Subcutaneous adipose tissue (tissue), 4 donors: ENCODE data around the gene GLIS1. TPM values are rescaled to one million over a fixed set of nuclear protein-coding genes. Genes with fewer than 3 reads are reported as not detected.

ENCODE experiments used
- total RNA-seq, 4 donors: library from RNA; depleted of rRNA; stranded (reverse); fragments of >200 nt; gene quantifications; one replicate each; pipeline ENCODE4 v1.1.0, GENCODE V29; 2016
- TF ChIP-seq, protein P1 (sequence below): fragments of 450-650 bp; IDR thresholded peaks from one replicate; pipeline ENCODE4 v1.5.1; 2016; ENCODE audit warnings: low read depth, mild to moderate bottlenecking, control low read depth, antibody characterized with exemption, moderate library complexity

The GLIS1 gene
- total RNA-seq, 4 donors from 2014 or later: 0.17 to 3.6 TPM; not detected in 2

DNA sequence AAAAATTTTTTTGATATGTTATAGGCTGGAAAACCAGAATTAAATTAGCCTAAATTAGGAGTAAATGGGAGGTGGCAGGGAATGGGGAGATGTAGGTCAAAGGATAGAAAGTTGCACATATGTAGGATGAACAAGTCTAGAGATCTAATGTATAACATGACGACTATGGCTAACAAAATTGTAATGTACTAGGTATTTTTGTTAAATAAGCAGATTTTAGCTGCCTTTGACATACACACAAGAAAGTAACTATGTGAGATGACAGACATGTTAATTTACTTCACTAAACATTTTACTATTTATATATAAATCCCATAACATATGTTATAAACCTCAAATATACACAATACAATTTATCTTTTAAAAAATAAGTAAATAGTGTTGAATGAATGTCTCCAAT, 30.2 kb upstream of the GLIS1 start:
- TF ChIP-seq, protein P1, sequence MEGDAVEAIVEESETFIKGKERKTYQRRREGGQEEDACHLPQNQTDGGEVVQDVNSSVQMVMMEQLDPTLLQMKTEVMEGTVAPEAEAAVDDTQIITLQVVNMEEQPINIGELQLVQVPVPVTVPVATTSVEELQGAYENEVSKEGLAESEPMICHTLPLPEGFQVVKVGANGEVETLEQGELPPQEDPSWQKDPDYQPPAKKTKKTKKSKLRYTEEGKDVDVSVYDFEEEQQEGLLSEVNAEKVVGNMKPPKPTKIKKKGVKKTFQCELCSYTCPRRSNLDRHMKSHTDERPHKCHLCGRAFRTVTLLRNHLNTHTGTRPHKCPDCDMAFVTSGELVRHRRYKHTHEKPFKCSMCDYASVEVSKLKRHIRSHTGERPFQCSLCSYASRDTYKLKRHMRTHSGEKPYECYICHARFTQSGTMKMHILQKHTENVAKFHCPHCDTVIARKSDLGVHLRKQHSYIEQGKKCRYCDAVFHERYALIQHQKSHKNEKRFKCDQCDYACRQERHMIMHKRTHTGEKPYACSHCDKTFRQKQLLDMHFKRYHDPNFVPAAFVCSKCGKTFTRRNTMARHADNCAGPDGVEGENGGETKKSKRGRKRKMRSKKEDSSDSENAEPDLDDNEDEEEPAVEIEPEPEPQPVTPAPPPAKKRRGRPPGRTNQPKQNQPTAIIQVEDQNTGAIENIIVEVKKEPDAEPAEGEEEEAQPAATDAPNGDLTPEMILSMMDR: no peak

DNA sequence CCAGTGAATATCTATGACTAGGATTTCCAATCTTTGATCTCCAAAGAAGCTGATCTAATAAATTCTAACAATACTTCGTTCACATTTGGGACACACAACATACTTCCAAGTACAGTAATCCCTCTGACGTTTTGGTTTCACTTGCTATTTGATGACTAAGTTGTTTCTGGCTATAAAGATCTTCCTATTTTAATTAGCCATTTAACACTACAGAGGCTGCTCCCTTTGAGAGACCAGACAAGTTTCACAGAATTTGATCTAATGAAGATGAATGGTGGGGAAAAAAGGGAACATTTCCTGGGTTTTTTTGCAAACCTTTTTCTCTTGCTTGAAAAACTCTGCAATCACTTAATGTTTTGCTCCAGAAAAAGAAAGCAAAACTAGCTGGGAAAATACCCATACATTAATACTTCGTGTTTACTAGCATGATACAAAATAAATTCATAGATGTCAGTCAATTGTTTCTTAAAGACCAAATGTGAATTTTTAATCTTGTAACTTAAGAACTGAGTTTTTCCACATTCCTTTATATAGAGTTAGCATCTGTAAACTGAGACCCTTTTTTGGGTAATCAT, 28.0 kb upstream of the GLIS1 start:
- TF ChIP-seq, protein P1: no peak

DNA sequence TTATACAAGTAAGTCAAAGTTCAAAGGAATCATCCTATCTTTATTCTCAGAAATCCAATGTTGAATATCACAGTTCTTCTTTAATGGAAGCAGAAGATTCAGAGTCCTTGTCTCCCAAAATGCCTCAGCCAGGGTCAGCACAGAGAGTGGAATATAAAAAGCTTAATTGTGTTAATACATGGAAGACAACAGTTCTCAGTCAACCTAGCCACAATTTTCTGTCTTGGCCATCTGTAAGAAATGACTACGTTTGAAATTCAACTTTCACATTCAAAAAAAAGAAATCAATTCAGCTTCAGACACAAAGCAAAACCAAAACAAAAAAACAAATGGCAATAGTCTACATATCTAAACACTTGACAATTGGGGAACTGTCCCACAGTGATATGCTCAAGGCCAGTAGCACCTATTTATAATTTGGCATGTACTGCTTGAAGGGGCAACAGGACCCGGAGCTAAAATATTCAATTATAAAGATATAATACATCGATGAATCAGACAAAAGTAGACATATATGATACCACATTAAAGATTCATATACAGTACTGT, 27.3 kb upstream of the GLIS1 start:
- TF ChIP-seq, protein P1: no peak

DNA sequence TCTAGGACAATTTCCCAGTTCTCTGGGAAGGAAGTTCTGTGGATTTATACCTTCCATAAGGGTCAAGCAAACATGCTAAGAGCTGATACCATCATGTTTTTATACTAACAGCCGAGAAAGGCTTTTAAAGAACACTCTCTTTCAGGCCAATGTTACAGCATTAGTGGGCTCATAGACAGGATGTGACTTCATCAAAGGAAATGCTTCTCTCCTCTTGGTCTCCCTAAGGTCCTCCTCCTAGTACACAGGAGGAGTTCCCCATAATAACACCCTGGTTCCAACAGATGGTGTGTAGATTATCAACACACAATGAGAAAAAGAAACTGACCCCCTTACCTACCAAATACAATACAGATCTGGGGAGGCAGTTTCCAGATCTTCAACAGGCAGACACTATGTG, 26.7 kb upstream of the GLIS1 start:
- TF ChIP-seq, protein P1: no peak

DNA sequence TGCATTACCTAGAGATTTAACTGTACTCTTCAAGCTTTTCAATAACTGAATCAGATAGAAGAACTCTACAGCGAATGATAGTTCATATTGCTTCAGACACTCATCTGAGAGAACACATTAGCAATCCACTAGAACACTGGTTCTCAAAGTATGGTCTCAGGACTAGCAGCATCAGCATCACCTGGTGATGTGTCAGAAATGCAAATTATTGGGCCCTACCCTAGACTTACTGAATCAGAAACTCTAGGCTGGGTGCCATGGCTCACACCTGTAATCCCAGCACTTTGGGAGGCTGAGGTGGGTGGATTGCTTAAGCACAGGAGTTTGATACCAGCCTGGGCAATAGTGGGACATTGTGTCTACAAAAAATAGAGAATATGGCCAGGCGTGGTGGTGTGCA, 24.9 kb upstream of the GLIS1 start:
- TF ChIP-seq, protein P1: no peak

DNA sequence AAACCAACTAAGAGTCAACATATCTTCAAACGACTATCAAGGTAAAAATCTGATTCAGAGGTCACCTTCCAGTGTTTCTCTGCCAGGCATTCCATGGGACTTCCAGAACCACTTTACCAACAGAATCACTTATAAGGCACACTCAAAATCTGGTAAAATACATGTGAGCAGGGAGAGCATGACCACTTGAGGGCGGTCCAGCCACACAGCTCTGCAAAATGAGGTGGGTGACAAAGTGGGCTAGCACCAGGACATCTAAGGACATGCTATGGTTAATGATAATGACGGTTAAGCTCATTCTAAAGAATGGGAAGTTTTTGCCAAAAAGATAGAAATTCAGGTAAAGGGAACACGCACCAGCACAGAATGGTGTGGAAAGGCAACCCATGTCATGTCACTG, 24.5 kb upstream of the GLIS1 start:
- TF ChIP-seq, protein P1: no peak

DNA sequence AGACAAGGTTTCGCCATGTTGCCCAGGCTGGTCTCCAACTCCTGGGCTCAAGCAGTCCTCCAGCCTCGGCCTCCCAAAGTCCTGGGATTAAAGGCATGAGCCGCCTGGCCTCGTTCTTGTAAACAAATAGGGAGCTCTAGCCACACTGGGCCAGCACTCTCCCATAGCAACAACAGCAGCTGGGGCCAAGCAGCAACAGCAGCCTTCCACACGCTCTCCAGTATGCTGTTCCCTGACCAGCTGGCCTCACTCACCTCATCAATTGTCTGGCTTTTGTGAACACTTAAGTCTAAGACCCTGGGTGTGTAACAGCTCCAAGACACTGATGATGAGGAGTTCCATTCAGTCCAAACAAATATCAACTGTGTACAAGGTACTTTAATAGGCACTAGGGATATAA, 16.9 kb upstream of the GLIS1 start:
- TF ChIP-seq, protein P1: no peak
